ENCODE data around the gene MYH10. TPM values are rescaled to one million over a fixed set of nuclear protein-coding genes. Genes with fewer than 3 reads are reported as not detected.
"Not testable (repeated sequence)": the region's sequence is repeated elsewhere in the genome, so short reads cannot be mapped to it uniquely, and the experiment has no call there.

Gene MYH10
- polyA plus RNA-seq, 6 donors from 2014 or later, result 0.35 to 5.0 (median 1.9) TPM; not detected in 1

DNA sequence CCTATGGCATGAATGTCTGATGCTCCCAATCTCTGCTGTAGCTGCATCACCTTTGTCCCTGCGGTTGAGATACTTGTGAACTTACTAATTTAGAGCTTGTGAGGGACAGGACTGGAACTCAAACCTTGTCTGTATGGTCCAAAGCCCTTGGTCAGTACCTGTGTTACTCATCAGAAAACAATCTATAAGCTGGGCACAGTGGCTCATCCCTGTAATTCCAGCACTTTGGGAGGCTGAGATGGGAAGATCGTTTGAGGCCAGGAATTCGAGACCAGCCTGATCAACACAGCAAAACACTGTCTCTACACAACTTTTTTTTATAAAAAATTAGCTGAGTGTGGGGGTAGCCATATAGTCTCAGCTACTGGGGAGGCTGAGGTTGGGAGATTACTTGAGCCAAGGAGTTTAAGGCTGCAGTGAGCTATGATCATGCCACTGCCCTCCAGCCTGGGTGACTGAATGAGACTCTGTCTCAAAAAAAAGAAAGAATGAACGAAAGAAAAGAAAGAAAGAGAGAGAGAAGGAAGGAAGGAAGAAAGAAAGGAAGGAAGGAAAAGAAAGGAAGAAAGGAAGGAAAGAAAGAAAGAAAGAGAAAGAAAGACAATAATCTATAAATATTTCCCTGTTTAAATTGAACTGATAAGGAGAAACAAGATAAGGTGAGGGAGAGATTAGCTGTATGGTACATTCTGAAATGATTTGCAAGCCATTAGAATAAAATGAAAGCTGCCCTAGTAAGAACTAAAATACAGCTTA lies 31.7 kb upstream of the MYH10 start:
- ATAC-seq (ENCODE audit: low read depth in 2 of 2) (no peak), DNase-seq (no peak)
- Mint-ChIP-seq H3K4me3 (no peak overlapping the region), H3K9me3 (peaks cover 0 to 10% (median 6%) of the 10 kb centered on the region in 7 donors), H3K4me1 (peaks cover 0 to 4% (median 0%) of the 10 kb centered on the region in 3 donors), H3K27me3 (peaks cover 16 to 48% (median 38%) of the 10 kb centered on the region in 3 donors), H3K36me3 (peaks cover 0 to 10% of the 10 kb centered on the region in 2 donors), H3K27ac (peak overlapping the region in 1 of 6 donors; percentile 14)

DNA sequence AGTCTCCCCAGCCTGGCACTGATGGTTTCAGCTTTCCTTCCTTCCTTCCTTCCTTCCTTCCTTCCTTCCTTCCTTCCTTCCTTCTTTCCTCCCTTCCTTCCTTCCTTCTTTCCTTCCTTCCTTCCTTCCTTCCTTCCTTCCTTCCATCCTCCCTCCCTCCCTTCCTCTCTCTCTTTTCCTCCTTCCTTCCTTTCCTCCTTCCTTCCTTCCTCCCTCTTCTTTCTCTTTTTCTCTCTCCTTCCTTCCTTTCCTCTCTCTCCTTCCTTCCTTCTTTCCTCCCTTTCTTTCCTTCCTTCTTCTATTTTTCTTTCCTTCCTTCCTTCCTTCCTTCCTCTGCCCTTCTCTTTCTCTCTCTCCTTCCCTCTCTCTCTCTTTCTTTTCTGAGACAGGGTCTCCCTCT lies 30.2 kb upstream of the MYH10 start:
- H3K4me3 Mint-ChIP-seq; H3K4me1 Mint-ChIP-seq; ATAC-seq (ENCODE audit: low read depth in 2 of 2); DNase-seq: not testable (repeated sequence)
- Mint-ChIP-seq H3K27me3 (peaks cover 20 to 49% (median 39%) of the 10 kb centered on the region in 3 donors), H3K9me3 (peaks cover 0 to 20% (median 9%) of the 10 kb centered on the region in 7 donors), H3K27ac (peak overlapping the region in 1 of 6 donors; percentile 35), H3K36me3 (peaks cover 5 to 18% of the 10 kb centered on the region in 2 donors)

DNA sequence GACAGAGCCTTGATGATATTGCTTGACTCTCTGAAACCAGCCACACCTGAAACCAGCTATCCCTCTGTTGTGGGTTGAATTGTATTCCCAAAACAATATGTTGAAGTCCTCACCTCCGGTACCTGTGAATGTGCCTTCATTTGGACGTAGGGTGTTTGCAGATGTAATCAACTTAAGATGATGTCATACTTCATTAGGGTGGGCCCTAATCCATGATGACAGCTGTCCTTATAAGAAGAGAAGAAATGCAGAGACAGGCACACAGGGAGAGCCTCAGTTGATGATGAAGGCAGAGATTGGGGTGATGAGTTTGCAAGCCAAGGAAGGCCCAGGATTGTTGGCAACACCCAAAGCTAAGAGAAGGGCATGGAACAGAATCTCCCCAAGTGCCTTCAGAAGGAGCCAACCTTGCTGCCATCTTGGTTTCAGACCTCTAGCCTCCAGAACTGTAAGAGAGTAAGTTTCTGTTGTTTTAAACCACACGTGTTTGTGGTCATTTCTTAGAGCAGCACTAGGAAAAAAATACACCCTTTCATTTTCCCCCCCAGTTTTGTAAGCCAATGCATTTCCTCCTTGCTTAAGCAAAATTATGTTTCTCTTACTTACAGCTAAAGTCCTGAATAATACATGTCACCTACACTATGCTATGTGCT lies 29.4 kb upstream of the MYH10 start:
- Mint-ChIP-seq H3K36me3 (peaks cover 5 to 18% of the 10 kb centered on the region in 2 donors), H3K4me1 (no peaks in the 10 kb centered on the region), H3K27me3 (peaks cover 15 to 40% (median 31%) of the 10 kb centered on the region in 3 donors), H3K9me3 (peaks cover 0 to 20% (median 9%) of the 10 kb centered on the region in 7 donors), H3K4me3 (no peak overlapping the region), H3K27ac (peak overlapping the region in 1 of 6 donors; percentile 48)
- DNase-seq, result no peak
- no peak for ATAC-seq (ENCODE audit: low read depth in 2 of 2)

DNA sequence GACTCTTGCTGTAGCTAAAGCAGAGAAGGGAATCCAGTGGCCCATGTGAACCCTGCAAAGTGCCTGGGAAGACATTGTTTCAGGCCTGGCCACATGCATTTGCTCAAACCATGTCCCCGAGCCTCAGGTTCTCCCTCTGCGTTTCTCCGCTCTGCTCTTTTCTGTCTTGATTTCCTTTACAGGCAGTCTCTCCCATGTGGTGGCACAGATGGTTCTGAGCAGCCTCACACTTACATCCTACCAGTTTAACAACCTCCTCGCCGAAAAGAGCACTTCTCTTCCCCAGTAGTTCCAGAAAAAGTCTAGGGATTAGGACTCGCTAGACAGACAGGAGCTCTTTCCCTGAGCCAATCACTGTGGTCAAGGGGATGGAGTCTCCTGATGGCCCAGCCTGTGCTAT lies 28.3 kb upstream of the MYH10 start:
- peaks cover 15 to 39% (median 31%) of the 10 kb centered on the region in 3 donors for H3K27me3 Mint-ChIP-seq
- no peak for ATAC-seq (ENCODE audit: low read depth in 2 of 2)
- H3K4me3 Mint-ChIP-seq, result no peak overlapping the region
- no peak for DNase-seq
- no peaks in the 10 kb centered on the region for H3K4me1 Mint-ChIP-seq
- H3K9me3 Mint-ChIP-seq, result peaks cover 0 to 25% (median 9%) of the 10 kb centered on the region in 7 donors
- H3K27ac Mint-ChIP-seq, result no peak overlapping the region
- H3K36me3 Mint-ChIP-seq, result peaks cover 5 to 18% of the 10 kb centered on the region in 2 donors

DNA sequence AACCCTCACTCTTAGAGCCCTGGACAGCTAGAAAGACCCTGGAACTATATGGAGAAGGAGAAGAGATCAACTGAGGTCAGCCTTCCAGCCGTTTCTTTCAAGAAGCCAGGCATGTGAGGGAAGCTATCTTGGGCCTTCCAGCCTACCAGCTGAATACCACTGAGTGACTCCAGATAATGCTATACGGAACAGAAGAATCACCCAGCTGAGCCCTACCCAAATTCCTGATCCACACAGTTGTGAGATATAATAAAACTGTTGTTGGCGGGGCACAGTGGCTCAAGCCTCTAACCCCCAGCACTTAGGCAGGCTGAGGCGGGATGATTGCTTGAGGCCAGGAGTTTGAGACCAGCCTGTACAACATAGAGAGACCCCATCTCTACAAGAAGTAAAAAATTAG lies 26.2 kb upstream of the MYH10 start:
- H3K27ac Mint-ChIP-seq, result no peak overlapping the region
- DNase-seq, result no peak
- peaks cover 8 to 32% (median 18%) of the 10 kb centered on the region in 3 donors for H3K27me3 Mint-ChIP-seq
- H3K4me1 Mint-ChIP-seq, result no peaks in the 10 kb centered on the region
- peaks cover 0 to 25% (median 9%) of the 10 kb centered on the region in 7 donors for H3K9me3 Mint-ChIP-seq
- H3K4me3 Mint-ChIP-seq, result no peak overlapping the region
- H3K36me3 Mint-ChIP-seq, result peaks cover 5 to 18% of the 10 kb centered on the region in 2 donors
- no peak for ATAC-seq (ENCODE audit: low read depth in 2 of 2)

DNA sequence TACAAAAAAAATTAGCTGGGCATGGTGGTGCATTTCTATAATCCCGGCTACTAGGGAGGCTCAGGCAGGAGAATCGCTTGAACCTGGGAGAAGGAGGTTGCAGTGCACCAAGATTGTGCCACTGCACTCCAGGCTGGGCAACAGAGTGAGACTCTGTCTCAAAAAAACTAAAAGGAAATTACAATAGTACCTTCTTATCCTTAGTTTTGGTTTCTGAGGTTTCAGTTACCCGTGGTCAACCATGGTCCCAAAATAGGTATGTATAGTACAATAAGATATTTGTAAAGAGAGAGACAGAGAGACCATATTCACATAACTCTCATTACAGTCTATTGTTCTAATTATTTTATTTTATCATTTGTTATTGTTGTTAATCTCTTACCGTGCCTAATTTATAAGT lies 24.3 kb upstream of the MYH10 start:
- DNase-seq, result no peak
- no peaks in the 10 kb centered on the region for H3K4me1 Mint-ChIP-seq
- no peak for ATAC-seq (ENCODE audit: low read depth in 2 of 2)
- H3K9me3 Mint-ChIP-seq, result peaks cover 0 to 19% (median 6%) of the 10 kb centered on the region in 7 donors
- no peak overlapping the region for H3K4me3 Mint-ChIP-seq
- H3K27me3 Mint-ChIP-seq, result peaks cover 12 to 33% (median 28%) of the 10 kb centered on the region in 3 donors
- H3K36me3 Mint-ChIP-seq, result peaks cover 5 to 8% of the 10 kb centered on the region in 2 donors
- no peak overlapping the region for H3K27ac Mint-ChIP-seq

DNA sequence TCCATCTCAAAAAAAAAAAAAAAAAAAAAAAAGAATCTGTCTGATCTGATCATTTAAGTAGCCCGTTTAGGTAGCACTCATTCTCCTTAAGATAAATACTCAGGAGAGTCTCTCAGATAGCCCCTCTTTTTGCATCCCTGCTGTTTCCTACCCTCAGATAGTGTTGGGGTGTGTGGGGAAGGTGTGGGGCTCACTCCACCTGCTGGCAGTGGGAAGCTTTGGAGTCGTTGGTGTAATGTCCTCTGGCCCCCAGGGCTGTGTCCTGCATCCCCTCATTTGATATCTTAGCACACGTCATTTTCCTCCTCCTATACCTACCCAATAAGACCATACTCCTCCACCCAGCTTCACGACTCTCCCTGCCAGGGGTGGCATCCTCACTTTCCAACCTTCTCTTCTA lies 20.5 kb upstream of the MYH10 start:
- Mint-ChIP-seq H3K4me3 (no peak overlapping the region), H3K9me3 (peaks cover 0 to 4% (median 0%) of the 10 kb centered on the region in 7 donors), H3K4me1 (no peaks in the 10 kb centered on the region), H3K27ac (peak overlapping the region in 1 of 6 donors; percentile 1), H3K36me3 (no peaks in the 10 kb centered on the region), H3K27me3 (peaks cover 19 to 29% (median 25%) of the 10 kb centered on the region in 3 donors)
- DNase-seq, result no peak
- no peak for ATAC-seq (ENCODE audit: low read depth in 2 of 2)

DNA sequence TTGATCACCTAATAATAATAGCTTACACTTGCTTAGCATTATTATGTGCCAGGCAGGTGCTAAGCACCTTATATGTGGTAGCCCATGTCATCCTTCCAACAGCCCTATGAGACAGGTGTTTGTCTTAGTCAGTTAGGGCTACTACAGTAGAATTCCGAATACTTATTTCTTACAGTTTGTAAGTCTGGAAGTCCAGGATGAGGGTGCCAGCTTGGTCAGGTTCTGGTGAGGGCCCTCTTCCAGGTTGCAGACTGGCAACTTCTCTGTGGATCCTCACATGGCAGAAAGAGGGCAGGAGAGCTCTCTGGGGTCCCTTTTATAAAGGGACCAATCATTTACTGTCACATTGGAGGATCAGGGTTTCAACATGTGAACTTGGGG lies 19.6 kb upstream of the MYH10 start:
- H3K4me3 Mint-ChIP-seq, result no peak overlapping the region
- no peaks in the 10 kb centered on the region for H3K4me1 Mint-ChIP-seq
- peaks cover 0 to 4% (median 0%) of the 10 kb centered on the region in 7 donors for H3K9me3 Mint-ChIP-seq
- DNase-seq (no peak), ATAC-seq (ENCODE audit: low read depth in 2 of 2) (no peak)
- no peaks in the 10 kb centered on the region for H3K36me3 Mint-ChIP-seq
- peaks cover 24 to 38% (median 32%) of the 10 kb centered on the region in 3 donors for H3K27me3 Mint-ChIP-seq
- H3K27ac Mint-ChIP-seq, result no peak overlapping the region

DNA sequence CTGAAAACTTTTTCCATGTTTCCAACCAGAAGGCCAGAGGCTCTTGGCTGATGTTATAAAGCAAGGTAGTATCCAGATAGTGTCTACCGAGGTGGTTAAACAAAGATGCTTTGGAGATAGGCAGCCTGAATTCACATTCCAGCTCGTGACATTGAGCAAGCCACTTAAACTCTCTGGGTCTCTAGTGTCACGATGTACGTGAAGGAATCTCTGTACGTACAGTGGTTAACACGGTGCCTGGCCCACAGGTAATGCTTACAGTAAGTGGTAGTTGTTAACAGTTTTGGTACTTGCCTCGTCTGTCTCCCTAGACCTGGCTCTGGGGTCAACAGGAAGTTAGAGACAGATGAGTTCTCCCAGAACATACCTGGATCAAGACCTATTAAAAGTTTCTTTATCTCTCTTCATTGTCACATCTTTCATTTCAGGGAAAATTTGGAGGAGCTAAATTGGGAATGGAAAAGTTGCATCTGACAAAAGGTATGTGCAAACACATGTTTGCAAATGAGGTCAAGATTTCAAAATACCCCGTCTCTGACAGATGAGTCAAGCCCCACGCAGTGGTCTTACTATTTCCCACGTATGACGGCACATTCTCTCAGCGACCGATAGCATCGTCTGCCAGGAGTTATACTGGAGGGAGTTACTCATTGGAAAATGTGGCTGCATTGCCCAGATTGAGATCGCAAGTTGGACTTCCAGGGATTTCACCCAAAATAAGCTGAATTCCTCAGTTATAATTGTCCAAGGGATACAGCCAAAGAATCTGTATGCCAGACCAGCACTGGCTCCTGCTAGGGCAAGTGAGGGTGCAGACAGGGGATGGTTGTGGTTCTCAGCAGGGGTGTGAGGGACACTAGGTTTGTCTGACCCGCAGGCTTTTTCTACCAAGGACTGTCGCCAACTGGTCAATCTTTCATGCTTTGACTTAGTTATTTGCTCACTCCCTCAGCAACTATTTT lies 18.9 kb upstream of the MYH10 start:
- DNase-seq, result no peak
- Mint-ChIP-seq H3K27ac (no peak overlapping the region), H3K27me3 (peaks cover 24 to 39% (median 39%) of the 10 kb centered on the region in 3 donors), H3K4me1 (no peaks in the 10 kb centered on the region), H3K9me3 (peaks cover 0 to 4% (median 0%) of the 10 kb centered on the region in 7 donors), H3K36me3 (no peaks in the 10 kb centered on the region), H3K4me3 (no peak overlapping the region)
- ATAC-seq (ENCODE audit: low read depth in 2 of 2), result no peak

DNA sequence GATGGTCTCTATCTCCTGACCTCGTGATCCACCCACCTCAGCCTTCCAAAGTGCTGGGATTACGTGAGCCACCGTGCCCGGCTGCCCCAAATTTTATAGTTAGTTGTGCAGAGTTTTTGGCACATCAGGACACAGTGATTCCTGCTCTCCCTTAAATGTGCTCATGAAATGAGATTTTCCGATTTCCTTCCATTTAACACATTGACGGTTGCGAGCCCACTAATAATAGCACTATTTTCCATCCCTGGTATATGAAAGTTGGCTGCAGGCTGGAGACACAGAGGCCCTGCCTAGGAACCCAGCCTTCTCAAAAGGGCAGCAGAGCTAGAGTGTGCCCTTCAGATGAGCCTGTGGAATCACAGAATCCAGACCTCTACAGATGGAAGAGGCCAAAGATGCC lies 17.4 kb upstream of the MYH10 start:
- no peak overlapping the region for H3K4me3 Mint-ChIP-seq
- no peaks in the 10 kb centered on the region for H3K9me3 Mint-ChIP-seq
- H3K4me1 Mint-ChIP-seq, result no peaks in the 10 kb centered on the region
- H3K27me3 Mint-ChIP-seq, result peaks cover 24 to 51% (median 50%) of the 10 kb centered on the region in 3 donors
- no peaks in the 10 kb centered on the region for H3K36me3 Mint-ChIP-seq
- ATAC-seq (ENCODE audit: low read depth in 2 of 2) (no peak), DNase-seq (no peak)
- H3K27ac Mint-ChIP-seq, result no peak overlapping the region

DNA sequence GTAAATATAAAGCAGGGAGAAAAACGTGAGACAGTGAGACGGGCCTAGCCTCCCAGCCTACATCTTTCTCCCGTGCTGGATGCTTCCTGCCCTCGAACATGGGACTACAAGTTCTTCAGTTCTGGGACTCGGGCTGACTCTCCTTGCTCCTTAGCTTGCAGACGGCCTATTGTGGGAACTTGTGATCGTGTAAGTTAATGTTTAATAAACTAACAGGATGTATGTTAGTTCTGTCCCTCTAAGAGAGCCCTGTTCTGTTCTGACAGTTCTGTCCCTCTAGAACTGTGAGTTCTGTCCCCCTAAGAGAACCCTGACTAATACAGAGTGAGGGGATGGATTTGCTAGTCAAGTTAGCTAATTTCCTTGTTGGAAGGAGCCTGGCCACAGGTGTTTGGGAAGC lies 16.7 kb upstream of the MYH10 start:
- no peak overlapping the region for H3K27ac Mint-ChIP-seq
- no peak for ATAC-seq (ENCODE audit: low read depth in 2 of 2)
- no peaks in the 10 kb centered on the region for H3K36me3 Mint-ChIP-seq
- H3K4me3 Mint-ChIP-seq, result no peak overlapping the region
- no peaks in the 10 kb centered on the region for H3K9me3 Mint-ChIP-seq
- no peaks in the 10 kb centered on the region for H3K4me1 Mint-ChIP-seq
- peaks cover 28 to 50% (median 50%) of the 10 kb centered on the region in 3 donors for H3K27me3 Mint-ChIP-seq
- DNase-seq, result no peak

DNA sequence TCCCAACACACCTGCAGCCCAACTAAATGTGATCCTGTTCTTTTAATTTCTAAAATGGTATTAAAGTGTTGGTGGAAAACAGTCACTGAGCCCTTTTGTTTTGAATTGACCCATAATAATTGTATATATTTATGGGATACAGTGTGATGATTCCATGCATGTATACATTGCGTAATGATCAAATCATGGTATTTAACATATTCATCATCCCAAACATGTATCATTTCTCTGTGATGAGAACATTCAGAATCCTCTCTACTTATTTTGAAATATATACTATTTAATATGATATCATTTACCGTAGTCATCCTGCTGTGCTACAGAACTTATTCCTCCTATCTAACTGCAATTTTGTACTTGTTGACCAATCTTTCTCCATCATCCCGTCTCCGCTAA lies 14.0 kb upstream of the MYH10 start:
- Mint-ChIP-seq H3K27ac (no peak overlapping the region), H3K4me1 (no peaks in the 10 kb centered on the region), H3K27me3 (peaks cover 22 to 35% (median 35%) of the 10 kb centered on the region in 3 donors), H3K4me3 (no peak overlapping the region), H3K9me3 (no peaks in the 10 kb centered on the region), H3K36me3 (no peaks in the 10 kb centered on the region)
- ATAC-seq (ENCODE audit: low read depth in 2 of 2) (no peak), DNase-seq (no peak)

DNA sequence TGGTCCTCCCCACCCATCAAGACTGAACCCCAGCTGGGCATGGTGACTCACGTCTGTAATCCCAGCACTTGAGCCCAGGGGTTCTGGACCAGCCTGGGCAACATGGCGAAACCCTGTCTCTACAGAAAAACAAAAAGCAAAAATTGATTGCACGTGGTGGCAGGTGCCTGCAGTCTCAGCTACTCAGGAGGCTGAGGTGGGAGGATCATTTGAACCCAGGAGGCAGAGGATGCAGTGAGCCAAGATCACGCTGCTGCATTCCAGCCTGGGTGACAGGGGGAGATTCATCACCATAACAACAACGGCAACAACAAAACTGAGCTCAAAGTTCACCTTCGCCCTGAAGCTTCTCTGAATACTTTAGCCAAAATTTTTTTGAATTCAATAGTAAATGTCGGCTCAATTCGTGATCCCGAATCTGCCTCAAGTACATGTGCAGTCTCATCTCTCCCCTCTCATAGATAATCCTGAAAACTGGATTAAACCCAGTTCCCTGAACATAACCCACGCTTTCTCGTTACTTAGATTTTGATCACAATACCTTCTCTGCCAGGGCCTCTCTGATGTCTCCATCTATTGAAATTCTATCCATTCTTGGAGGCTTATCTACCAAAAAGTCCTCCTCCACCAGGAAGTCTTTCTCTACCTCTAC lies 13.5 kb upstream of the MYH10 start:
- ATAC-seq (ENCODE audit: low read depth in 2 of 2) (no peak), DNase-seq (no peak)
- no peaks in the 10 kb centered on the region for H3K36me3 Mint-ChIP-seq
- peaks cover 22 to 35% (median 35%) of the 10 kb centered on the region in 3 donors for H3K27me3 Mint-ChIP-seq
- H3K4me3 Mint-ChIP-seq, result no peak overlapping the region
- H3K4me1 Mint-ChIP-seq, result no peaks in the 10 kb centered on the region
- H3K9me3 Mint-ChIP-seq, result no peaks in the 10 kb centered on the region
- no peak overlapping the region for H3K27ac Mint-ChIP-seq
